ELF-1 (cell line): ENCODE measurements around the gene FAM186B.

Experiments used
- DNase-seq: peaks from one replicate; pipeline ENCODE4 v3.0.0-alpha.2; 2016; ENCODE audit warnings: low read depth, low spot score

Gene FAM186B

GRCh38 chr12:49537752-49538509 lies 67.5 kb downstream of the FAM186B start:
- peak; percentile 46 for DNase-seq
